Right ventricle myocardium superior (tissue), 1 donor: ENCODE measurements around the gene CRKL. TPM values are rescaled to one million over a fixed set of nuclear protein-coding genes. Genes with fewer than 3 reads are reported as not detected.

ENCODE experiments used
- ATAC-seq: fragments of 200-7000 bp; cut with Tn5 transposase; one replicate; pipeline ENCODE4 v1.9.1; 2020; ENCODE audit warnings: mild to moderate bottlenecking; ENCODE audit not compliant: poor library complexity
- DNase-seq: peaks from one replicate; pipeline ENCODE4 v3.0.0-alpha.2; 2020
- intact Hi-C: fragments of 100-400 bp; cut with DNase I; formaldehyde crosslinking; loops from one replicate; pipeline ENCODE4 v1.11.2; 2022
- total RNA-seq: library from RNA; stranded (reverse); fragmentation: NEBNext Ultra II Directional; extraction: Animal tissue kit (Norgen Biotek cat#: 25700); gene quantifications from one replicate; pipeline ENCODE4 v1.2.1, GENCODE V29; 2021
- donor health status: DM: no; HTN: yes; CAD: no; lungs with severe emphysema.

CRKL gene
- total RNA-seq, 1 donor from 2014 or later: 50.1 TPM

- DNase-seq (no peak), ATAC-seq (no peak)
- intact Hi-C loops: no loop called here
Observed at GRCh38 chr22:20974336-20974955, 57.2 kb downstream of the CRKL start.

- ATAC-seq (no peak), DNase-seq (no peak)
- intact Hi-C loops: no loop called here
Observed at GRCh38 chr22:20975541-20976290, 58.5 kb downstream of the CRKL start.

- intact Hi-C loops: no loop called here
- ATAC-seq (no peak), DNase-seq (no peak)
Observed at GRCh38 chr22:20976291-20976877, 59.2 kb downstream of the CRKL start.

GRCh38 chr22:20977019-20977418 lies 59.8 kb downstream of the CRKL start:
- no peak for ATAC-seq
- intact Hi-C loops: no loop called here
- DNase-seq: no peak

- intact Hi-C loops: no loop called here
- no peak for DNase-seq
- no peak for ATAC-seq
Observed at GRCh38 chr22:20977516-20978170, 60.4 kb downstream of the CRKL start.

- intact Hi-C loops: no loop called here
- ATAC-seq (no peak), DNase-seq (no peak)
Observed at GRCh38 chr22:20978419-20978818, 61.2 kb downstream of the CRKL start.

GRCh38 chr22:20979243-20979809 lies 62.1 kb downstream of the CRKL start:
- peak; percentile 77 for DNase-seq
- peak; percentile 16 for ATAC-seq
- intact Hi-C loops: no loop called here

GRCh38 chr22:20979940-20980453 lies 62.8 kb downstream of the CRKL start:
- DNase-seq (no peak), ATAC-seq (no peak)
- intact Hi-C loops: no loop called here

GRCh38 chr22:20980523-20980922 lies 63.3 kb downstream of the CRKL start:
- DNase-seq (no peak), ATAC-seq (no peak)
- intact Hi-C loops: no loop called here

- no peak for DNase-seq
- no peak for ATAC-seq
- intact Hi-C loops: no loop called here
Observed at GRCh38 chr22:20980938-20981722, 63.9 kb downstream of the CRKL start.

GRCh38 chr22:20981787-20982562 lies 64.8 kb downstream of the CRKL start, which contains the start of gene LZTR1:
Gene LZTR1, plus strand, starts transcription at chr22:20982297. Its CDS starts 75 bp downstream, at chr22:20982372.
- intact Hi-C loops: no loop called here
- ATAC-seq: peak; percentile 98
- peak; percentile 89 for DNase-seq

- intact Hi-C loops: no loop called here
- ATAC-seq (peak; percentile 3), DNase-seq (no peak)
Observed at GRCh38 chr22:20982563-20982882, 65.3 kb downstream of the CRKL start.

- DNase-seq: no peak
- intact Hi-C loops: no loop called here
- no peak for ATAC-seq
Observed at GRCh38 chr22:20983081-20983771, 66.0 kb downstream of the CRKL start.

GRCh38 chr22:20985720-20986119 lies 68.5 kb downstream of the CRKL start:
- intact Hi-C loops: no loop called here
- DNase-seq (no peak), ATAC-seq (no peak)

GRCh38 chr22:20986365-20986764 lies 69.2 kb downstream of the CRKL start:
- ATAC-seq: no peak
- intact Hi-C loops: no loop called here
- no peak for DNase-seq

- intact Hi-C loops: no loop called here
- DNase-seq: no peak
- no peak for ATAC-seq
Observed at GRCh38 chr22:20987375-20987774, 70.2 kb downstream of the CRKL start.
